HepG2 (cell line): Measurements from ENCODE around the gene KAZN. TPM values are rescaled to one million over a fixed set of nuclear protein-coding genes. Genes with fewer than 3 reads are reported as not detected.

Experiments
- AHDC1 ChIP-seq: sonication (generic); formaldehyde crosslinking; IDR thresholded peaks from 2 replicates; pipeline ENCODE4 v1.5.1; 2020; ENCODE audit warnings: mild to moderate bottlenecking, missing genetic modification reagents, borderline replicate concordance
- ATF6 ChIP-seq: sonication (generic); formaldehyde crosslinking; conservative IDR thresholded peaks from 2 replicates; pipeline ENCODE4 v1.4.0; 2020; ENCODE audit warnings: missing genetic modification reagents
- FOSL2 ChIP-seq: sonication (generic); formaldehyde crosslinking; IDR thresholded peaks from 2 replicates; pipeline ENCODE4 v1.4.0; 2020; ENCODE audit warnings: missing genetic modification reagents
- FOXC1 ChIP-seq: sonication (generic); formaldehyde crosslinking; IDR thresholded peaks from 2 replicates; pipeline ENCODE4 v1.8.0; 2022; ENCODE audit warnings: mild to moderate bottlenecking, missing genetic modification reagents, borderline replicate concordance
- HMG20A ChIP-seq: IDR thresholded peaks from 2 replicates; pipeline ENCODE4 v1.6.1; 2016; ENCODE audit warnings: borderline replicate concordance
- HOXA7 ChIP-seq: sonication (generic); formaldehyde crosslinking; IDR thresholded peaks from 2 replicates; pipeline ENCODE4 v1.8.1; 2022; ENCODE audit warnings: mild to moderate bottlenecking, missing genetic modification reagents, moderate library complexity
- MAZ ChIP-seq, 2 experiments: sonication (generic) in 1 of 2; formaldehyde crosslinking in 1 of 2; IDR thresholded peaks; 2 replicates each; pipeline versions ENCODE4 v1.5.0 to v1.6.1; 2012 to 2020; ENCODE audit warnings: low read depth in 2 of 2, mild to moderate bottlenecking in 2 of 2, borderline replicate concordance in 1 of 2, improper control_type of control experiment in 1 of 2, low read length in 1 of 2, missing genetic modification reagents in 1 of 2, moderate library complexity in 1 of 2
- ONECUT2 ChIP-seq: sonication (generic); formaldehyde crosslinking; IDR thresholded peaks from 2 replicates; pipeline ENCODE4 v1.4.0; 2020; ENCODE audit warnings: missing genetic modification reagents
- SIX4 ChIP-seq: sonication (generic); formaldehyde crosslinking; IDR thresholded peaks from 2 replicates; pipeline ENCODE4 v1.4.0; 2020; ENCODE audit warnings: missing genetic modification reagents
- SNAI1 ChIP-seq: sonication (generic); formaldehyde crosslinking; IDR thresholded peaks from 2 replicates; pipeline ENCODE4 v1.5.0; 2020; ENCODE audit warnings: mild to moderate bottlenecking, missing genetic modification reagents, borderline replicate concordance
- SOX13 ChIP-seq, 3 experiments: fragments of 450-650 bp in 1 of 3; sonication (generic) in 1 of 3; formaldehyde crosslinking in 1 of 3; IDR thresholded peaks in 2 of 3; conservative IDR thresholded peaks in 1 of 3; 2 replicates each; pipeline versions ENCODE4 v1.5.0 to v1.6.1; 2016 to 2020; ENCODE audit warnings: antibody characterized with exemption in 1 of 3, mild to moderate bottlenecking in 1 of 3, missing compliant biosample characterization in 1 of 3, missing genetic modification reagents in 1 of 3, moderate library complexity in 1 of 3
- TGIF2 ChIP-seq: IDR thresholded peaks from 2 replicates; pipeline ENCODE4 v1.6.1; 2016; ENCODE audit warnings: control low read depth, missing compliant biosample characterization
- ZNF224 ChIP-seq: sonication (generic); formaldehyde crosslinking; IDR thresholded peaks from 2 replicates; pipeline ENCODE4 v1.5.0; 2020; ENCODE audit warnings: mild to moderate bottlenecking, missing genetic modification reagents
- polyA plus RNA-seq, 8 experiments: library from polyadenylated mRNA; depleted of rRNA in 3 of 8; stranded (reverse) in 7 of 8; unstranded in 1 of 8; fragments of >200 nt; fragmentation: Illumina TruSeq in 4 of 8; extraction: Trizol in 4 of 8; gene quantifications; 2 replicates each; pipeline versions ENCODE4 v1.2.1 to v1.2.3, GENCODE V29; 2011 to 2016; ENCODE audit warnings: low read depth in 4 of 8, missing spikeins in 1 of 8, mixed read lengths in 1 of 8; ENCODE audit not compliant: insufficient read depth in 1 of 8
- total RNA-seq, 5 experiments: library from RNA; depleted of rRNA; stranded (reverse); fragments of >200 nt; fragmentation: Illumina TruSeq; extraction: Trizol; gene quantifications; 2 replicates each; pipeline ENCODE4 v1.2.3, GENCODE V29; 2016; ENCODE audit warnings: low read depth in 1 of 5
- TF ChIP-seq, protein P1 (sequence below): conservative IDR thresholded peaks from 2 replicates; pipeline ENCODE4 v1.6.1; 2018; ENCODE audit warnings: missing genetic modification reagents
- TF ChIP-seq, protein P2 (sequence below): sonication (generic); formaldehyde crosslinking; IDR thresholded peaks from 2 replicates; pipeline ENCODE4 v1.4.0; 2020; ENCODE audit warnings: missing genetic modification reagents

The KAZN gene
- total and polyA plus RNA-seq, 2 of the 13 experiments (the other 11 are each of a cell fraction or from before 2014, with no cell fraction given), result 10.4 to 13.5 TPM

GRCh38 chr1:15145327-15145726, 546.8 kb downstream of the KAZN start (continued):
- TF ChIP-seq AHDC1 (CRISPR knock-in tag) (peak; percentile 49; the same call in 1 of the 2 replicates), MAZ (IDR thresholded peaks at IDR 0.05; ENCODE audit: borderline replicate concordance, low read depth, low read length) (no peak), MAZ (CRISPR knock-in tag; IDR thresholded peaks at IDR 0.05; ENCODE audit: low read depth) (no peak), FOSL2 (CRISPR knock-in tag) (peak; percentile 61), ONECUT2 (no peak), HOXA7 (CRISPR knock-in tag) (no peak), ZNF224 (no peak), SOX13 (IDR thresholded peaks at IDR 0.05) (peak; percentile 82; the same call in 1 of the 2 replicates), SOX13 (CRISPR knock-in tag; conservative IDR thresholded peaks at IDR 0.05 in 1 of 2, IDR thresholded peaks at IDR 0.05 in 1 of 2) (peak in 1 of 2 experiments; percentile 98; a peak in 2 of 4 replicates), TGIF2 (CRISPR knock-in tag) (peak; percentile 98), ATF6 (CRISPR knock-in tag) (no peak), SIX4 (CRISPR knock-in tag) (peak; percentile 45; the same call in 1 of the 2 replicates), HMG20A (peak; percentile 60; the same call in 1 of the 2 replicates), FOXC1 (CRISPR knock-in tag) (no peak), SNAI1 (CRISPR knock-in tag) (no peak)
- TF ChIP-seq, protein P1, sequence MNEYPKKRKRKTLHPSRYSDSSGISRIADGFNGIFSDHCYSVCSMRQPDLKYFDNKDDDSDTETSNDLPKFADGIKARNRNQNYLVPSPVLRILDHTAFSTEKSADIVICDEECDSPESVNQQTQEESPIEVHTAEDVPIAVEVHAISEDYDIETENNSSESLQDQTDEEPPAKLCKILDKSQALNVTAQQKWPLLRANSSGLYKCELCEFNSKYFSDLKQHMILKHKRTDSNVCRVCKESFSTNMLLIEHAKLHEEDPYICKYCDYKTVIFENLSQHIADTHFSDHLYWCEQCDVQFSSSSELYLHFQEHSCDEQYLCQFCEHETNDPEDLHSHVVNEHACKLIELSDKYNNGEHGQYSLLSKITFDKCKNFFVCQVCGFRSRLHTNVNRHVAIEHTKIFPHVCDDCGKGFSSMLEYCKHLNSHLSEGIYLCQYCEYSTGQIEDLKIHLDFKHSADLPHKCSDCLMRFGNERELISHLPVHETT (CRISPR knock-in tag), result no peak
- TF ChIP-seq, protein P2, sequence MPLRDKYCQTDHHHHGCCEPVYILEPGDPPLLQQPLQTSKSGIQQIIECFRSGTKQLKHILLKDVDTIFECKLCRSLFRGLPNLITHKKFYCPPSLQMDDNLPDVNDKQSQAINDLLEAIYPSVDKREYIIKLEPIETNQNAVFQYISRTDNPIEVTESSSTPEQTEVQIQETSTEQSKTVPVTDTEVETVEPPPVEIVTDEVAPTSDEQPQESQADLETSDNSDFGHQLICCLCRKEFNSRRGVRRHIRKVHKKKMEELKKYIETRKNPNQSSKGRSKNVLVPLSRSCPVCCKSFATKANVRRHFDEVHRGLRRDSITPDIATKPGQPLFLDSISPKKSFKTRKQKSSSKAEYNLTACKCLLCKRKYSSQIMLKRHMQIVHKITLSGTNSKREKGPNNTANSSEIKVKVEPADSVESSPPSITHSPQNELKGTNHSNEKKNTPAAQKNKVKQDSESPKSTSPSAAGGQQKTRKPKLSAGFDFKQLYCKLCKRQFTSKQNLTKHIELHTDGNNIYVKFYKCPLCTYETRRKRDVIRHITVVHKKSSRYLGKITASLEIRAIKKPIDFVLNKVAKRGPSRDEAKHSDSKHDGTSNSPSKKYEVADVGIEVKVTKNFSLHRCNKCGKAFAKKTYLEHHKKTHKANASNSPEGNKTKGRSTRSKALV (CRISPR knock-in tag), result no peak
